Left hindlimb (tissue), 1 donor: ENCODE data around the gene EPHA10.
"Not testable (repeated sequence)": the region's sequence is repeated elsewhere in the genome, so short reads cannot be mapped to it uniquely, and the experiment has no call there.

Experiments
- DNase-seq: peaks from one replicate; pipeline ENCODE4 v3.0.0-alpha.2; 2018

The EPHA10 gene

DNA sequence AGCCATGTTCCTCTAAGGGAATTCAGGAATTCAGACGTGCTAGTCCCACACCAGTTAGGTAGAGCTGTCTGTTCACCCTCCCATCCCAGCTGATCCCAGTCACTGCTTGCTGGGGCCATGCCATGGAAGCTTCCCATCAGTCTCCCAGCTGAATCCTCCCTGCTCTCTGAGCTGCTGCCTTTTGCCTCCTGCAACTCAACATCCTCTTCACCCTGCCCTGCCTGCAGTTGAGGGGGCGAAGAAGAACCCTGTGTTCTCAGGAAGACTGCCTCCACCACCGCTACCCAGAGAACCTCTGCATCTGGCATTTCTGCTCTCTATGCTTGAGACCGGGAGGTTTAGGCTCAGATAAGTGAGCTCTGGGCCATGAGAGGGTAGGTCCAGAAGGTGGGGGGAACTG, 56.4 kb downstream of the EPHA10 start:
- no peak for DNase-seq

DNA sequence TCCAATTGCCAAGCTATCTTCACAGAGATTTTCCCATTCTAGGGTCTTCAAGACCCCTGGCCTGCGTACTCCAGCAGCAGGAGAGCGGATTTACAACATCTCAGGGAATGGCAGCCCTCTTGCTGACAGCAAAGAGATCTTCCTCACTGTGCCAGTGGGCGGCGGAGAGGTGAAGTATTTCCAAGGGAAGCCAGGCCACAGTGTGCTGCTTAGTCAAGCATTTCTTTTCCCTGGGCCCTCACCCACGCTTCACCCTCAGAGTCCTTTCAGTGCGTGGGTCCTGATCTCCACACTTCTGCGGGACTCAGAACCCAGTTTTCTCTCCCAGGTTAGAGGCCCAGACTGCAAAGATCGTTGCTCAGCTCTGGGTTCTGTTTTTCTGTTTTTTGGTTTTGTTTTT, 59.5 kb downstream of the EPHA10 start:
- no peak for DNase-seq

DNA sequence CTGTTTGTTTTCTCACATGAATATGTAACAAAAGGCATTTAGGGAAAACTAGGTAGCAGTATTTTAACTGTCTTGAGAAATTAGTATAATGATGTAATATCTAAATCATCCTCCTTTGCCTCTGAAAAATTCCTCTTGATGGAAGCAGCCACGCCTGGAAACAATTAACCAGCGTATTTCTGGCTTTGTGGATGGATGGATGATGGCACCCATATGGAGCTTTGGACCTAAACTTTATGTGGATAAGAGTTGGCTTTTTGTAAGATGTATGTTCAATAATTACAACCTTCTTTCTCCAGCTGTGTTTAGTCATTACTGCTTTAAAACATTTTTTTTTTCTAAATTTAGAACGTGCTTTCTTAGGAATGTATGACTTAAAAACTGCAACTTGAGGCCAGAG, 60.0 kb downstream of the EPHA10 start:
- no peak for DNase-seq

DNA sequence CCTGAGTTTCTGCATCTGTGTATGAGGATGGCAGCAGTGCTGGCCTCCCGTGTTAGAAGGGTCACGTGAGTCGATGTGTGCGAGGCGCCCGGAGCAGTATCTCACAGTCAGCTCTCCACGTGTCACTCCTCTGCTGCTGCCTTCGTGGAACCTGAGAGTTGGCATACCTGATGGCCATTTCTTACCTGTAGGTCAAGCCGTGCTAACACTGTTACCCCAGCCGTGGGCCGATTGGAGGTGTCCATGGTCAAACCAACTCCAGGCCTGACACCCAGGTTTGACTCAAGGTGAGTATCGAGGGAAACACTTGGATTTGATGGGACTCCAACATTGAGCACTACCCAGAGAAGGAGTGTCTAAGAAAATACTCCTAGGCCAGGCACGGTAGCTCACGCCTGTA, 61.9 kb downstream of the EPHA10 start:
- DNase-seq, result no peak

- no peak for DNase-seq
These were observed 63.9 kb downstream of the EPHA10 start for GRCh38 chr1:37701051-37701450.

GRCh38 chr1:37699147-37699546, 65.8 kb downstream of the EPHA10 start:
- no peak for DNase-seq

- no peak for DNase-seq
These were observed 67.2 kb downstream of the EPHA10 start for GRCh38 chr1:37697737-37698136.

DNA sequence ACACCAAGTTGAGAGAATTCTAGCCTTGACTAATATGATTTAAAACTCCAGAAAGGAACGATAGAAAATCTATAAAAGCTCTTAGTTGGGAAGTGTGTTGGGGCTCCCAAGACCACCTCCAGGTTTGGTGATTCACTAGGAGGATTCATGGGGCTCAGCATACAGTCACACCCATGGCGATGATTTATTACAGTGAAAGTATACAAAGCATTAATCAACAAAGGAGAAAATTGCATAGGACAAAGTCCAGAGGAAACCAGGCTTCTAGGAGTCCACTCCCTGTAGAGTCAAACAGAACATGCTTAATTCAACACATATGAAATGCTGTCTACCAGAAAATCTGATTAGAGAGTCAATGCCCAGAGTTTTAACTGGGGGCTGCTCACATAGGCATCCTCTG, 67.8 kb downstream of the EPHA10 start:
- no peak for DNase-seq

DNA sequence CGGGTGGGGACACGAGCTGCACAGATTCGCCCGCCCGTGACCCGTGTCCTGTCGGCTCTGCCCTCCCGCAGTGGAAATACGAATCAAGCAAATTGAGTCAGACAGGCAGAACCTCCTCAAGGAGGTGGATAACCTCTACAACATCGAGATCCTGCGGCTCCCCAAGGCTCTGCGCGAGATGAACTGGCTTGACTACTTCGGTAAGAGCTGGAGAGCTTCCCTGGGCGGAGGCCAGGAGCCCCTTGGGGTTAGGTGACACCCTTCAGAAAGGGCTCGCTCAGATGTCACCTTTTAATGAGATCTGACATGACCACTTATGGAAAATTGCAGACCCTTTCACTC, 72.1 kb downstream of the EPHA10 start:
- DNase-seq, result no peak

DNA sequence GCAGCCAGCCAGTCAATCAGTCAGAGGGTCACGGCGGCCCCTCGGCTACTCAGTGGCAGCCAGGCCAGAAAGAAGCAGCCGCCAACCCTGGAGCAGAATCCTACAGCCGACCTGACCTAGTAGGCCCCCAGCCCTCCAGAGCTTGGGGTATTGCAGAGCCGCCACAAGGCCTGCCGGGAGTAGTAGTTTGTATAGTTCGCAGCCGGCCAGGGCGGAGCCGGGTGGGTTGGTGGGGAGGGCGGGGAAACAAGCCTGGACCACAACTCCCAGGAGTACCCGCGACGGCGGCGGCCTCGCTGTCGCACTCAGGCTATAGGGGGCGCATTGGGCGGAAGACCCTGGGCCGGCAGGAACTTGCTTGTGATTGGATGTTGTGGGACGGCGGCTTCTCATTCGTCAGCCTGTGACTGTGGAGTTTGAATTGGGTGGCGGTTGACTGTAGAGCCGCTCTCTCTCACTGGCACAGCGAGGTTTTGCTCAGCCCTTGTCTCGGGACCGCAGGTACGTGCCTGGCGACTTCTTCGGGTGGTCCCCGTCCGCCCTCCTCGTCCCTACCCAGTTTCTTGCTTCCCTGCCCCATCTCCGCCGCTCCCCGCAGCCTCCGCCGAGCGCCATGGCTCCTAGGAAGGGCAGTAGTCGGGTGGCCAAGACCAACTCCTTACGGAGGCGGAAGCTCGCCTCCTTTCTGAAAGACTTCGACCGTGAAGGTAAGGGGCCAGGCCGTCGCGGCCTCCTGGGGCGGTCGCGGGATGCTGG, 72.7 kb downstream of the EPHA10 start, which contains the start of gene CDCA8:
Gene CDCA8, plus strand, starts transcription at position 439 of the 756 bp plus-strand sequence. Its CDS starts 175 bp downstream, at position 614.
- DNase-seq, result peak; percentile 99

DNA sequence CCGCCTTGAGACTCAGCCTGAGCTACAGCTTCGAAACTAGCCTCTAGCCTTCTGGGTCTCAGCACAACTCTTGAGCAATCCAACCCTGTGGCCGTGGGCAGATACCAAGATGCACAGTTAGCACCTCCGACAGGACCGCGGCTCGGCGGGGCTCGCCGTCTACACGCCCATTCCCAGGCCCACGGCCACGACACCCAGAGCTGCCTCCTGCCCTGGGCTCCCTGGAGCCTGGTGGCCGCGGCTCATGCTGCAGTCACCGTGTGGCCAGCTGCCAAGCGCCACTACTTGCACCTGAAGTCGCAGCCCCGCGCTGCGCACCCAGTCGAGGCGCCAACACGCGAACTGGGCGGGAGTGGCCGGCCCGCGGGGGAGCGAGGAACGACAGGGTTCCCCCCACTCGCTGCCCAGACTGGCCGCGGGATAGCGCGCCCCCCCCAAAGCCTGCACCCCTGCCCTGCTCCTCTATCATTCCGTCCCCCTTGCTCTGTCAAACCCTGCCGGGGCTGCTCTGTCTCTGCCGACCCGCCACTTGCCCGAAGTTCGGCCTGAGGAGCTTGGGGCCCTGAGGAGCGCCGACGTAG, 73.3 kb downstream of the EPHA10 start:
- peak; percentile 53 for DNase-seq

DNA sequence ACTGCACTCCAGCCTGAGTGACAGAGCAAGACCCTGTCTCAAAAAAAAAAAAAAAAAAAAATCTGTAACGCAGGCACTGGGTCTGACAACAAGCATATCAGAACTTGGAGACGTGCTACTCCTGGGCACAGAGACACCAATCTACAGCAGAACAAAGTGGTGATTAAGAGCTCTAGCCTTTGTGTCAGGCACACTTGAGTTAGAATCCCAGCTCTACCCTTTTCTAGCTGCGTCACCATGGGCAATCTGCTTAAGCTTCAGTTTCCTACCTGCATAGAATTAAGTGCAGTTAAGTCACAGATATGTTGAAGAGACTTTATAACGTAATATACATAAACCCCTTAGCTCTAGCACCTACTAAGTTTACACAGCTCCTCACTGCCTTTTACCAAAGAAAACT, 76.0 kb downstream of the EPHA10 start:
- DNase-seq, result no peak

GRCh38 chr1:37687764-37688163, 77.2 kb downstream of the EPHA10 start:
- not testable (repeated sequence) for DNase-seq

- no peak for DNase-seq
These were observed 79.2 kb downstream of the EPHA10 start for GRCh38 chr1:37685722-37686121.

DNA sequence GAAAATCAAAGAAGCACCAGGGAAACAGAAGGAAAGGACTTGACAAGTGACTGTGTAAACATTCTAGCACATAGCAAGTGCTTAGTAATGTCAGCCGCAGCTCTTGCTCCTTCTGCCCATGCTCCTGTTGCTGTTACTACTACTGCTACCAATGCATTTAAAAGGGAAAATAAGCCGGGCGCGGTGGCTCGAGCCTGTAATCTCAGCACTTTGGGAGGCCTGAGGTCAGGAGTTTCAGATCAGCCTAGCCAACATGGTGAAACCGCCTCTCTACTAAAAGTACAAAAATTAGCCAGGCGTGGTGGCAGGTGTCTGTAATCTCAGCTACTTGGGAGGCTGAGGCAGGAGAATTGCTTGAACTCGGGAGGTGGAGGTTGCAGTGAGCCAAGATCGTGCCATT, 80.7 kb downstream of the EPHA10 start:
- DNase-seq, result not testable (repeated sequence)

DNA sequence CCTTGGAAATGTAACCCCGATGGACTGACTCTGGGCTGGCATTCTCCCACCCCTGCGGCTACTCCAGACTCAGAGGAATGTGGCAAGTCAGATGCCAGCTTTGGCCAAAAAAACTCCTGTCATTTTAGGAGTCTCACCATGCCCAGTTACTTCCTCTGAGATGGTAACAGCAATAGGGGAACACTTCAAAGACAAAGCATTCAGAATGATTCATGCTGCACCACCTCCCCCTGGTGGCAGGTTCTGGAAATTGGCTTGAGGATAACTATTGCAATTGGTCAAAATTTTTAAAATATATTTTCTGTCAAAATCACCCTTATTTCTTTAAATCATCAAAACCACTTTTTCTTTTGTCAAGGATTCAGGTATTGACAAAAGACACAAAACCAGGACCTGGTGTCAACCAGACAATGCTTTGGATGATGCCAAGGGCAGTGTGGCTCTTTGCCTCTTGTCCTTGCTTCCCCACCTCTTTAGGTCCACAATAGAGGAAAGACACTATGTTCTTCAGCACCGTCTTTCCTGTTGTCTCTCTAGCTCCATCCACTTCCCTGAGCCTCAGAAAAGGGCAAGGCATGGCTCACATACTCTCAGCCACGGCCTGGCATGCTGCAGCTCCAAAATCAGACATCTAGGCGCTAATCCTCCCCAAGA, 82.5 kb downstream of the EPHA10 start:
- DNase-seq, result peak; percentile 74

- no peak for DNase-seq
These were observed 84.0 kb downstream of the EPHA10 start for GRCh38 chr1:37680933-37681332.

DNA sequence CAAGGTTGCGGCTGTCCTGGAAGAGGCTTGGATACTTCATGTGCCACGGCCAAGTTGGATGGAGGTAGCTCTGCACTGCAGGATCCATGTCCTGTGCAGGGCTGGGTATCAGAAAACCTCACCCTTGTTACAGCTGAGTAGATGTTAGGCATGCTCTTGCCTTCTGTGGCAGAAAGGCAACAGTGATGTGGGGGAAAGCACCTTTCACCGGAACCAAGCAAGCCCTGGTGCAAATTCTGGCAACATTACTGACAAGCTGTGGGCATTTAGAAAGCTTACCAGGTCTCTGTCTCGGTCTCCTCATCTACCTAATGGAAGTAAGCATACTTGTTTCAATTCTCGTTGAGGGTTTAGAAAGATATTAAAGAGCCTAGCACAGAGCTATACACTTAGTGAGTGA, 87.1 kb downstream of the EPHA10 start:
- no peak for DNase-seq

GRCh38 chr1:37677143-37677439, 87.8 kb downstream of the EPHA10 start:
- DNase-seq, result no peak

DNA sequence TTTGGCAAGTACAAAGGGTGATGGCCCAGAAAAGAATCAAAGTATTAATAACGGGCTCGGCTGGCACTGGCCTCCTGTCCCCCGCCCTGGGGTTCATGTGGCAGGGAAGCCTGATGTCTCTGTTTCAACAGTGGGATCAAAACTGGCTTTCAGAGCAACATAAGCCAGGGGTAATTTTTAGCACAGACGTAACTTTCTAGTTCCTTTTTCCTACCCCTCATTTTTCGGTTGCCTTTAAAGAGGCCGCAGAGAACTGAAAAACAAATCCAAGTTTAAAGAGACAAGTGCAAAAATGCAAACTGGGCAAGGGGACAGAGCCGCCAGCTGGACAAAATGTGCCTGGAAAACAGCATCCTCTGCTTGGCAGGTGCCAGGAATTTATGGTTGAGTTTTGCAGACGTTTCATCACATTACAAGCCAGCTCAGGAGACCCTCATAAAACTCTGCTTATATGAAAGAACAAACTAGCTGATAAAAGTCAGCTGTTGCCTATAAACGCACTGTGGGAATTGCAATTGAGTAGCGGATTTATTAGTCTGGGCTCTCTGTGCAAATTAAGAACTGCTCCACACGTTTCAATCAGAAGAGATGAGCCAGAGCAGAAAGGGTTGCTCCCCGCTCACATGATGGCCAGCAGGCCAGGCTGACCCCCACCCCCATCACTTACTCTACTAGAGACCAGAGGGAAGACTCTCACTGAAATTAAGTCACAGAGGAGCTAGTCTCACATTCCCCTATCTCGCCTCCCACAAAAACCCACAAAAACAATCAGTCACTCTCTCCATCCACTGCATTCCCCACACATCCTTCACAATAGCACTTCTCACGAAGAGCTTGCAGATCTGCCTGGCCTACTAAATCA, 88.4 kb downstream of the EPHA10 start:
- peak; percentile 76 for DNase-seq

GRCh38 chr1:37673920-37674319, 91.0 kb downstream of the EPHA10 start:
- DNase-seq, result peak; percentile 61

DNA sequence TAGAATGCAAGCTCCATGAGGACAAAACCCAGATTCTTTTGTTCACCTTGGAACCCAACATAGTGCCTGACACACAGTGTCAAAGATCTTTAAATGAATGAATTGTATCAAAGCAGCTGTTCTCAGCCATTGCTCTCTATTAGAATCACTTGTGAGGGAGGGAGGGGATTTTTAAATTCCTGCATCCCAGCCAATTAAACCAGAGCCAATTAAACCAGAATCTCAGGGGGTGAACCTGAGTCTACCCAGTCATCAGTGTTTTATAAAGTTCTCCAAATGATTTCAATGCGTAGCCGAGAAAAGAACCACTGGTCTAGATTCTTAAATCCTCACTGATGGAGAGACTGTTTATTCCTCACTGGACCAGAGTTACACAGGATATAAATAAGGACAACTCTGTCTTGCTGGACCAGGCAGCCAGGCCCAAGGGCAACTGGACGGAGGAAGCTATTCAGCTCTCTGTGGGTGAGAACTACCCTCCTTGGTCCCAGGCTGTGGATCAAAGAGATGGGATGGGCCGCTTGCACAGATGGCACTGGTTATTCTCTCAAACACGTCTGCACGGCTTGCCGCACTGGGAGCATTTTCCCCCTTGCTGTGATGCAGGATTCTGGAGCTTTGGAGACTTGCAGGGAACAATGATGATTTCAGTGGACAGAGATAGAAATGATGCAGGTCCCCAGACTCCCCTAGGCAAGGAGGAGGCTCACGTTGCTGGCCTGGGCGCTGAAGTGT, 92.6 kb downstream of the EPHA10 start:
- no peak for DNase-seq

DNA sequence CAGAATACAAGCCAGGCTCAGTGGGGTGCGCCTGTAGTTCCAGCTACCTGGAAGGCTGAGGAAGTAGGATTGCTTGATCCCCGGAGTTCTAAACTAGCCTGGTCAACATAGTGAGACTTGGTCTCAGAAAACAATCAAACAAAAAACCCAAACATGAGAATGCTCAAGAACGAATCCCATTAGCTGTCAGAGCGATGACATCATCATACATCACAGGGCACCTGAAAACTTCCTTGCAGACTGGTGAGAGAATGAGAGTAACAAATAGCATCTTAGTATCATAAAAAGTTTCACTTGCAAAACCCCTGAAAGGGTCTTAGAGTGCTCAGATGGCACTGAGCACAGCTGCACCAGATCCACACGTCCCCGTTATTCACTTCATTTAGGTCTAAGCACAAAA, 93.7 kb downstream of the EPHA10 start:
- no peak for DNase-seq
